NCI-H748 (cell line): ENCODE data around the gene KCNG4.

ENCODE experiments used
- DNase-seq: peaks from one replicate; lab custom pipeline; 2025; ENCODE audit not compliant: unreplicated experiment; lab: John Stamatoyannopoulos, UW

KCNG4 gene

GRCh38 chr16:84267380-84267779 lies 27.6 kb upstream of the KCNG4 start:
- no peak for DNase-seq

DNA sequence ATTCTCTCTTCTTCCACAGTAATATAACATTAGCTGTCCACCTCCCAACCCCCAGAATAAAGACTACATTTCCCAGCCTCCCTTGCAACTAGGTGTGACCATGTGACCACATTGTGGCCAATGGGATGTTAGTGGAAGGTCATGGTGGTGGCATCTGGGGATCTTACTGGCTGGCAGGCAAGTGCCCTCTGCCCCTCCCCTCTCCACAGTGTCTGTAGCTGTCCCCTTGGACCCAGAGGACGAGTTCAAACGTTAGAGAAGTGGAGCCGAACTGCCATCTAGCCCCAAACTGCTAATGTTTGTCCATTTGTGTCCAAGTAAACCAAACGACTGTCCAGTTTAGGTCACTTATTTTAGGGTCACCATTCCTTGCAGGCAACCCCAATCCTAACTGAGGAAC lies 26.6 kb upstream of the KCNG4 start:
- peak; percentile 27 for DNase-seq

- no peak for DNase-seq
Measured at GRCh38 chr16:84262939-84263338, 23.1 kb upstream of the KCNG4 start.

DNA sequence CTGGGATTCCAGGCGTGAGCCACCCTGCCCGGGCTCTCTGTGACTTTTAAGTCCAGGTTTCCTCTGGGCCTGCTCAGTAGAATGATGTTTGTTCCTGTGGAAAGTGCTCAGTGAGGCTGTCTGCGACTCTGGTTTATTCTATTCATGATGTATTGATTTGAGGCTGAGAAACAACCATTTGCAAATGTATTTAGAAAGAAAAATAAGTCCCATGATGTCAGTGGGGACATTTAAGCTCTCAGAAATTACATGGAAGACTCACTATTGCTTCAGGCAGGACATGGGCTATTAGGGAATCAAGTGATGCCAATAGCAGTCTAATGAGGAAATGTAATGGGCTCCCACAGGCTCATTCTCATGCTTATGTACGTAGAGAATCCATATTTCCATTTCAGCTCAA lies 22.2 kb upstream of the KCNG4 start:
- DNase-seq, result no peak

GRCh38 chr16:84260766-84261554 lies 21.1 kb upstream of the KCNG4 start:
- no peak for DNase-seq

DNA sequence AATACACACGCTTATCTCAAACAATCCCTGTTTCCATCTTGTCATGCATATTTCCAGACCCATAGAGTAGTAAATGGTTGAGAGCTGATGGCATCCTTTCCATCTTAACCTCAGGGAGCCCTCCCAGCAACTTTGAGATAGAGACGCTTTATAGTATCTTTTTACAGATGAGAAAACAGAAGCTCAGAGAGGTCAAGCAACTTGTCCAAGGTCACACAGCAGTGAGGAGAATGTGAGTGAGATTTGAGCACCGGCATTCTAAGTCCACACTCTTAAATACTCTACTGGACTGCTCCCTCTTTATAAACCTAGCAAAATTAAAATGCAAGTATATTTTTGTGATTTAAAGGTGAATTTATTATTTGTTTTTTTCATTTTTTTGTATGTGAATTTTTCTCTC lies 19.9 kb upstream of the KCNG4 start:
- no peak for DNase-seq

GRCh38 chr16:84258266-84258665 lies 18.5 kb upstream of the KCNG4 start:
- DNase-seq, result peak; percentile 4

DNA sequence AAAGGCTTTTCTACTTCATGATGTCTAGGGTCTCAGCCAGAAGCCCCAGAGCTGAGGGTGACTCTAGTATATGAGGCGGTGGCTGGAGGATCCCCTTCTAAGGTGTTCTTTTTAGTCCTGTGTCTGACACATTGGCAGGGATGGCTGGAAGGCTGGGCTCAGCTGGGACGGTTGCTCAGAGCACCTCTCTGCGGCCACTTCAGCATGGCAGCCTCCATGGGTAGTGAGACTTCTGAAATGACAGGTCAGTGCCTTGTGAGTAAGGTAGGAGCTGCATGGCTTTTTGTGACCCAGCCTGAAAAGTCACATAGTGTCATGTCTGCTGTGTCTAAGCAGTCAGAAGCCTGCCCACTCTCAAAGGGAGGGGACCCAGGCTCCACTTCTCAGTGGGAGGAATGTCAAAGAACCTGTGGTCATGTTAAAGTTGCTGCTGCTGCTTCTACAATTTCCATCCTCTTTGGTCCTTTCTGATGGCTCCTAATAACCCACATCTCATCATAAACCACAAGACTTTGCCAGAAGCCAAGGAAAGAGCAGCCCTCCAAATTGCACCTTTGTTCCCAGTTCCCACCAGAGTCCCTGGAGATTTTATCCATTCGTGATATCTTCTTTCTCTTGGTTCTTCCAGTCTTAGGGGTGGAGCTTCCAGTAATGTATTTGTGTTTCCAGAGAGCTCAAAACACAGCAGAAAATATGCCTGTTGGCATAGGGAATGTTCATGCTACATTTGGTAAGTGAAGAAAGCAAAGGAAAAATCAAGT lies 15.4 kb upstream of the KCNG4 start:
- no peak for DNase-seq

GRCh38 chr16:84254062-84254461 lies 14.2 kb upstream of the KCNG4 start:
- DNase-seq, result no peak

DNA sequence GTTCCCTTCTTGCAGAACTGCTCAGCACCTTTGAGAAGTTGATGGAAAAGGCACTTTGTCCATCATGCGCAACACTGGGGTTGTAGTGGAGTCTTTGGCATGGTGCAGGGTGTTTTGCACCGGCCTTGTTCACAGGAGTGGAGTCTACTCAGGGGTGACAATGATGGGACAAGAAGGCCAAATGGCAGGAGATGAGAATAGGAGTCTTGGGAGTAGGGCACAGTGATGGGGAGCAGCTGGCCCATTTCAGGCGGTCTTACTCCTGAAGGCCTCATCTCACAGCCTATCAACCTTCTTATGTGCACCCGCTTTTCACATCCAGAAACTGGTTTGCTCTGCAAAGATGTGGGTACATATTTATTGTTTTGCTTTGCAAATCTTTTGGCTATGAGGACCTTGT lies 13.4 kb upstream of the KCNG4 start:
- DNase-seq, result no peak

GRCh38 chr16:84252184-84252583 lies 12.4 kb upstream of the KCNG4 start:
- DNase-seq, result no peak

DNA sequence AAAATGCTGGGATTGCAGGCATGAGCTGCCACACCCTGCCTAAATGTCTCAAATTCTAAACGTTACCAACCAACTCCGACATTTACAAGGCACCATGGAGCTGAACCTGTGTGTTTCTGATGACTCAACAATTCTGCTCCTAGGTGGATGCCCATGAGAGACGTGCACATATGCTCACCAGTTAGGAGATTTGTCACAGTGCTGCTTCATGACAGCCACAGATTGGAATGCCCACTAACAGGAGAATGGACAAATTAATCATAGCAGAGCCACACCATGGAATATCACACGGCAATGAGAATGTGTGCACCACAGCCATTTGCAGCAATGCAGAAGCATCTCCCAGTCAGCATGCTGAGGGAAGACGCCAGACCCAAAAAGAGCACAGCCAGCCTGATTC lies 8.0 kb upstream of the KCNG4 start:
- DNase-seq, result no peak

DNA sequence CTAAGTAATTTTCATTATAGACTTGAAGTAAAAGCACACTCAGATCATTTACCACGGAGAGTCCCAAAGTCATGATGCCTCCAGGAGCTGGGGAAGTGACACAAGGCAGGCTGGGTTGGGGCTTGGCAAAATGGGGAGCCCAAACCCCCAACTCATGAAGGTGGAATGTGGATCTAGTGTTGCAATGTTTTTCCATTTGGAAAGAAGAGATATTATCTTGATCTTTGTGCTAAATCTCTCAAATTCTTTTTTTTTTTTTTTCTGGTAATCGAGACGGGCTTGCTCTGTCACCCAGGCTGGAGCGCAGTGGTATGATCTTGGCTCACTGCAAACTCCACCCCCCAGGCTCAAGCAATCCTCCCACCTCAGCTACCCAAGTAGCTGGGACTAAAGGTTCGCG lies 7.5 kb upstream of the KCNG4 start:
- DNase-seq, result no peak

DNA sequence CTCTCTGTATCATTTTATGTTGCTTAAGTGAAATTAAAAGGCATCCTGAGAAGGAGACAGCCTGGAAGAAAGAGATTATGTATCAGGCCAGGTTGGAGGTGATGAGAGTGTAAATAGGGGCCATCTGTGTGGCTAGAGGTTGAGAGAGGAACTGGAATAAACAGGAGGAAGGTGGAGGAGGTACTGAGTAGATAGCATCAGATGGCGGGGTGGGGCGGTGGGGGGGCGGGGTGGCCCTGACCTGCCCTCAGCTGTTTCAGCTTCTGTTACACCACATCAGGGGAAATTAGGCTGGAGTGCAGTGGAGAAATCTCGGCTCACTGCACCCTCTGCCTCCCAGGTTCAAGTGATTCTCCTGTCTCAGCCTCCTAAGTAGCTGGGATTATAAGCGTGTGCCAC lies 6.9 kb upstream of the KCNG4 start:
- no peak for DNase-seq

GRCh38 chr16:84245956-84246678 lies 6.3 kb upstream of the KCNG4 start:
- no peak for DNase-seq

DNA sequence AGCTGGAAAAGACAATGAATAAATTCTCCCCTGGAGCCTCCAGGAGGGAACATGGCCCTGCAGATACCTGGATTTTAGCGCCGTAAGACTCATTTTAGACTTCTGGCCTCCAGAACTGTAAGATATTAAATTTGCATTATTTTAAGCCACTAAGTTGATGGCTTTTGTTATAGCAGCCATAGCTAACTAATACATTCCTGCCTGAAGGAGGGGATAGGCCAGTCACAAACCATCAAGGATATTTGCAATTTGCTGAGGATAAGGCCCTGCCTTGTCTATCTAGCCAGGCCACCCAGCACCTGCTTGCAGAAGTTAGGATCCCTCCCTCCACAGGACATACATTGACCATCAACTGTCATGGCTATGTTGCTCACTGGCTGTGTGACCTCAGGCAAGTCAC lies 4.9 kb upstream of the KCNG4 start:
- DNase-seq, result no peak

- no peak for DNase-seq
Measured at GRCh38 chr16:84243732-84244131, 3.9 kb upstream of the KCNG4 start.

DNA sequence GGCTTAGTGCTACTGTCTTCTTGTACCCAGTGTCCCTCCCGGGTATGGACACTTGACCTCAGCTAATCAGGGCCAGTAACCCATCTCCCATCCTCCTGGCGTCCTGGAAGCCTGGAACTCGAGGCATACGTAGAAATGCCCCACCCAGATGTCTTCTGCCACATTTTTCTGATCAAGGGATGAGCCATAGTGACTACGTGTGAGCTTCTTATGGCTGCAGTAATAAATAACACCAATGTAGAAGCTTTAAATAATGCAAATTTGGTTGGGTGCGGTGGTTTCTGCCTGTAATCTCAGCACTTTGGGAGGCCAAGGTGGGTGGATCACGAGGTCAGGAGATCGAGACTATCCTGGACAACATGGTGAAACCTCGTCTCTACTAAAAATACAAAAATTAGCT lies 3.0 kb upstream of the KCNG4 start:
- no peak for DNase-seq

DNA sequence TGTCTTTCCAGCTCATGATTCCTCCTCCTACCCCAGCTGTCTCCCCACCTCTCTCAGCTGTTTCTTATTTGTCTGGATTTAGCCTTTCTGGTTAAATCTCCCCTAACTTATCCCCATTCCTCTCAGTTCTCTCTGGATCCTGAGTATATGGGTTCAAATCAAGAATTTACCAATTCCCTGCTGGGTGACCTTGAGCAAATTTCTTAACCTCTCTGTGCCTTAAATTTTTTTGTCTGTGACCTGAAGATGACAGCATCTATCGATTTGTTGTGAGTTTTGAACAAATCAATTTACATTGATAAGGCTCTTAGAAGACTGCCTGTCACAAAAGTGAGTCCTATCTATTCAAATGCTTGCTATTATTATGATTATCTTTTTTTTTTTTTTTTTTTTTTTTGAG lies 2.0 kb upstream of the KCNG4 start:
- DNase-seq, result no peak

GRCh38 chr16:84240455-84240854 lies 643 bp upstream of the KCNG4 start:
- DNase-seq, result no peak

GRCh38 chr16:84239141-84239769 lies 557 bp downstream of the KCNG4 start:
- no peak for DNase-seq
